OCI-LY3 (cell line): ENCODE measurements around the gene OR56A5.

Experiments used
- H2AFZ ChIP-seq: fragments of 200-600, 300-600 bp; shearing (Covaris generic); 2 replicates; pipeline ENCODE4 v1.6.0; 2014; ENCODE audit warnings: antibody characterized with exemption, low read depth, low read length
- H3K27ac ChIP-seq: fragments of 200-600, 300-600 bp; sonication (generic); 2 replicates; pipeline ENCODE4 v1.5.1; 2014; ENCODE audit warnings: mild to moderate bottlenecking, low read length, moderate library complexity, mixed read lengths
- H3K27me3 ChIP-seq: fragments of 200-600, 300-600 bp; sonication (generic); 2 replicates; pipeline ENCODE4 v1.6.1; 2014; ENCODE audit warnings: low read depth, low read length, mixed read lengths
- H3K36me3 ChIP-seq: fragments of 200-600, 300-600 bp; sonication (generic); replicated peaks from 2 replicates; pipeline ENCODE3; 2014; ENCODE audit warnings: low read depth, low read length, mixed read lengths
- H3K4me1 ChIP-seq: fragments of 300-600, 200-600 bp; sonication (generic); 2 replicates; pipeline ENCODE4 v1.6.1; 2014; ENCODE audit warnings: low read length, mixed read lengths
- H3K4me2 ChIP-seq: fragments of 200-600, 300-600 bp; sonication (generic); 2 replicates; pipeline ENCODE4 v1.6.1; 2014; ENCODE audit warnings: low read length, mixed read lengths
- H3K4me3 ChIP-seq: fragments of 300-600, 200-600 bp; sonication (generic); 2 replicates; pipeline ENCODE4 v1.5.1; 2014; ENCODE audit warnings: antibody characterized with exemption, mild to moderate bottlenecking, low read length, moderate library complexity
- H3K79me2 ChIP-seq: fragments of 300-600, 200-600 bp; shearing (Covaris generic); 2 replicates; pipeline ENCODE4 v1.6.1; 2014; ENCODE audit warnings: mild to moderate bottlenecking, low read length, mixed read lengths
- H3K9ac ChIP-seq: fragments of 300-600, 200-600 bp; shearing (Covaris generic); 2 replicates; pipeline ENCODE4 v1.6.0; 2014; ENCODE audit warnings: mild to moderate bottlenecking, low read length, moderate library complexity
- H3K9me3 ChIP-seq: fragments of 200-600, 300-600 bp; shearing (Covaris generic); 2 replicates; pipeline ENCODE4 v1.6.1; 2014; ENCODE audit warnings: low read length, mixed read lengths; ENCODE audit not compliant: insufficient read depth
- H4K20me1 ChIP-seq: fragments of 200-600, 300-600 bp; sonication (generic); 2 replicates; pipeline ENCODE4 v1.6.1; 2016; ENCODE audit warnings: low read length, mixed read lengths; ENCODE audit not compliant: insufficient read depth
- CTCF ChIP-seq: fragments of 200-600, 300-600 bp; sonication (generic); IDR thresholded peaks from 2 replicates; pipeline ENCODE4 v1.5.1; 2014; ENCODE audit warnings: antibody characterized with exemption, low read length, low read depth
- EZH2phosphoT487 ChIP-seq: fragments of 200-600 bp; shearing (Covaris generic); IDR thresholded peaks from 2 replicates; pipeline ENCODE4 v1.6.1; 2018; ENCODE audit warnings: antibody characterized with exemption, mixed run types, low read depth

The OR56A5 gene

GRCh38 chr11:6006395-6006794, 38.1 kb upstream of the OR56A5 start:
- Histone ChIP-seq H3K79me2 (no peaks in the 10 kb centered on the region), H3K27ac (no peak overlapping the region), H3K27me3 (peaks cover 31% of the 10 kb centered on the region), H2AFZ (no peak overlapping the region), H3K4me1 (no peaks in the 10 kb centered on the region), H3K4me3 (no peak overlapping the region), H3K9ac (no peak overlapping the region), H4K20me1 (no peaks in the 10 kb centered on the region), H3K36me3 (no peaks in the 10 kb centered on the region), H3K9me3 (no peaks in the 10 kb centered on the region), H3K4me2 (no peak overlapping the region)
- TF ChIP-seq CTCF (no peak), EZH2phosphoT487 (no peak)

DNA sequence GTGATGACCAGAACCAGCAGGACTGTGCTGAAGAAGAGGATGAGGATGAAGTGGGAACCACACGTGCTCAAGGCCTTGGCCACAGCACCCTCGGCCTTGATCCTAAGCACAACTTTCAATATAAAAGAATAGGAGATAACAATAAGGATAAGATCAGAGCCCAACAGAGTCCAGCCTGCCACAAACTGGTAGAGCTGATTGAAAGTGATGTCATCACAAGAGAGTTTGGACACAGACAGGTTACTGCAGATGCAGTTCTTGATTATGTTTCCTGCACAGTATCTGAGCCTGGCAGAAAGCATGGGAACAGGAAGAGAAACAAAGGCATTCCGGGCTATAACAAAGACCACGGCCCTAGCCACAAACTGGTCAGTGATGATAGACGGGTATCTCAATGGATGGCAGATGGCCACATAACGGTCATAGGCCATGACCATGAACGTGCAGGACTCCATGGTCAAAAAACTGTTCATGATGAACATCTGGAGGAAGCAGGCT, 34.0 kb upstream of the OR56A5 start:
- no peak overlapping the region for H3K4me3 ChIP-seq
- no peak overlapping the region for H2AFZ ChIP-seq
- no peaks in the 10 kb centered on the region for H3K79me2 ChIP-seq
- TF ChIP-seq EZH2phosphoT487, result no peak
- TF ChIP-seq CTCF, result no peak
- H3K4me2 ChIP-seq, result no peak overlapping the region
- H3K27ac ChIP-seq, result no peak overlapping the region
- H3K36me3 ChIP-seq, result no peaks in the 10 kb centered on the region
- H3K27me3 ChIP-seq, result peaks cover 26% of the 10 kb centered on the region
- no peaks in the 10 kb centered on the region for H3K9me3 ChIP-seq
- no peak overlapping the region for H3K9ac ChIP-seq
- no peaks in the 10 kb centered on the region for H3K4me1 ChIP-seq
- H4K20me1 ChIP-seq, result no peaks in the 10 kb centered on the region

- no peak overlapping the region for H3K9ac ChIP-seq
- no peak overlapping the region for H3K4me2 ChIP-seq
- TF ChIP-seq CTCF (no peak), EZH2phosphoT487 (no peak)
Observed at GRCh38 chr11:5994791-5995190, 26.5 kb upstream of the OR56A5 start.

GRCh38 chr11:5992604-5993251, 24.4 kb upstream of the OR56A5 start:
- H3K4me1 ChIP-seq, result no peaks in the 10 kb centered on the region
- no peak overlapping the region for H3K27ac ChIP-seq
- no peaks in the 10 kb centered on the region for H3K79me2 ChIP-seq
- no peaks in the 10 kb centered on the region for H3K36me3 ChIP-seq
- no peak overlapping the region for H3K9ac ChIP-seq
- H3K4me2 ChIP-seq, result no peak overlapping the region
- H3K27me3 ChIP-seq, result peaks cover 7% of the 10 kb centered on the region; the same call in 1 of the 2 replicates
- no peak overlapping the region for H3K4me3 ChIP-seq
- H3K9me3 ChIP-seq, result no peaks in the 10 kb centered on the region
- H4K20me1 ChIP-seq, result no peaks in the 10 kb centered on the region
- no peak overlapping the region for H2AFZ ChIP-seq
- TF ChIP-seq EZH2phosphoT487, result no peak
- peak; percentile 54 for TF ChIP-seq CTCF

More at GRCh38 chr11:5994791-5995190, 26.5 kb upstream of the OR56A5 start:
- H3K9me3 ChIP-seq, result no peaks in the 10 kb centered on the region
- peaks cover 16% of the 10 kb centered on the region; the same call in 1 of the 2 replicates for H3K27me3 ChIP-seq
- H3K27ac ChIP-seq, result no peak overlapping the region
- no peaks in the 10 kb centered on the region for H3K36me3 ChIP-seq
- H3K79me2 ChIP-seq, result no peaks in the 10 kb centered on the region
- no peak overlapping the region for H3K4me3 ChIP-seq
- H3K4me1 ChIP-seq, result no peaks in the 10 kb centered on the region
- H4K20me1 ChIP-seq, result no peaks in the 10 kb centered on the region
- no peak overlapping the region for H2AFZ ChIP-seq
